ENCODE results near the gene ITPR3. TPM values are rescaled to one million over a fixed set of nuclear protein-coding genes. Genes with fewer than 3 reads are reported as not detected.

The ITPR3 gene
- total and polyA plus RNA-seq, 2 of the 13 experiments (the other 11 are each of a cell fraction or from before 2014, with no cell fraction given) = 3.8 to 21.4 TPM

DNA sequence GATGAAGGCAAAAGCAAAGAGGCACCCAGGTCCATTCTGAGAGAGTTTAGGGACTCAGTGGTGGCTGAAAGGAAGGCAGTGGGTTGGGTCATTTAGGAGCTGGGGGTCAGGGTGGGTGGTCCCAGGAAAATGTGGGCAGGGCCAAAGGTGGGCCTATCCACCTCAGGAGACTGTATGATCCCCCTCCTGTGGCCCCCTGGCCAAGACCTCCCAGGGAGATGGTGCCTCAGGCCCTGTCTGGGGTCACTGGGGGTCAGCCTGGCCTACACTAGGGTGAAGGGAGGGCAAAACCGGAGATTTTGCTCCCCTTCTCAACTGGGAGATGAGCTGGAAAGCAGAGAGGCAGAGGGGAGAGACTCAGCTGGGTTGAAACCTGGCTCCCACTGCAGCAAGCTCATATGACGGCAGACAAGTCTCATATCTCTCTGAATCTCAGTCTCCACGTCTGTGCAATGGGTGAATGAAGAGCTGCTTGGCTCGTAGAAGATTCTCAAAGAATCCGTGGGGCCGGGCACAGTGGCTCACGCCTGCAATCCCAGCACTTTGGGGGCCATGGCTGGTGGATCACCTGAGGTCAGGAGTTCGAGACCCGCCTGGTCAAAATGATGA, 29.6 kb upstream of the ITPR3 start:
- Histone ChIP-seq H3K4me1 (ENCODE audit: insufficient read depth, low read length) (peaks cover 45% of the 10 kb centered on the region), H3K79me2 (ENCODE audit: insufficient read depth, low read length) (no peaks in the 10 kb centered on the region), H3K9me3 (ENCODE audit: low read length) (no peaks in the 10 kb centered on the region), H3K36me3 (replicated peaks in 1 of 2; ENCODE audit: control insufficient read depth in 1 of 2, insufficient read depth in 2 of 2, low read length in 2 of 2) (no peaks in the 10 kb centered on the region), H2AFZ (ENCODE audit: low read length) (no peak overlapping the region), H4K20me1 (ENCODE audit: insufficient read depth, low read length) (no peaks in the 10 kb centered on the region), H3K27ac (ENCODE audit: extremely low read length, insufficient read depth, low read length) (peak overlapping the region; percentile 81), H3K4me3 (replicated peaks in 1 of 3; ENCODE audit: insufficient read depth in 1 of 3, low read depth in 2 of 3, low read length in 3 of 3) (peak overlapping the region in 1 of 3 experiments; percentile 72; a peak in 2 of 6 replicates), H3K4me2 (ENCODE audit: low read depth, low read length) (peak overlapping the region; percentile 94), H3K9ac (ENCODE audit: insufficient read depth, low read depth, low read length) (peak overlapping the region; percentile 84), H3K27me3 (ENCODE audit: control insufficient read depth in 1 of 2, insufficient read depth in 2 of 2, low read length in 2 of 2) (0 out of 5 replicates have a peak, but pooled peaks cover 0 to 3% of the 10 kb centered on the region in 2 experiments)
- no peak for TF ChIP-seq PBX2 (CRISPR knock-in tag; IDR thresholded peaks at IDR 0.05)
- peak; percentile 8; the same call in 1 of the 2 replicates for TF ChIP-seq NRL (CRISPR knock-in tag; IDR thresholded peaks at IDR 0.05; ENCODE audit: borderline replicate concordance)
- no peak for TF ChIP-seq ZC3H13 (CRISPR knock-in tag; IDR thresholded peaks at IDR 0.05)
- TF ChIP-seq MXI1 (IDR thresholded peaks at IDR 0.05; ENCODE audit: borderline replicate concordance, low read depth, low read length) = no peak
- no peak for TF ChIP-seq CBX2 (IDR thresholded peaks at IDR 0.05; ENCODE audit: low read depth, low read length)
- no peak for TF ChIP-seq CBX2 (CRISPR knock-in tag; IDR thresholded peaks at IDR 0.05; ENCODE audit: low read depth)
- TF ChIP-seq ASH2L (IDR thresholded peaks at IDR 0.05; ENCODE audit: insufficient read length, low read depth, low read length) = no peak
- TF ChIP-seq HIC2 (CRISPR knock-in tag; IDR thresholded peaks at IDR 0.05; ENCODE audit: low read depth) = no peak
- no peak for TF ChIP-seq RBFOX2 (IDR thresholded peaks at IDR 0.05; ENCODE audit: low read depth, low read length)
- peak; percentile 97 for TF ChIP-seq ZNF629 (CRISPR knock-in tag; conservative IDR thresholded peaks at IDR 0.05)
- 0 out of 2 replicates have a peak, but pooled peaks have one; percentile 32 for TF ChIP-seq ADNP (CRISPR knock-in tag; IDR thresholded peaks at IDR 0.05)
- TF ChIP-seq NR2F1 (CRISPR knock-in tag; IDR thresholded peaks at IDR 0.05) = peak in 1 of 2 experiments; percentile 10; a peak in 1 of 4 replicates
- TF ChIP-seq SAP130 (CRISPR knock-in tag; IDR thresholded peaks at IDR 0.05; ENCODE audit: low read depth) = no peak
- no peak for TF ChIP-seq SRSF9 (IDR thresholded peaks at IDR 0.05; ENCODE audit: borderline replicate concordance, insufficient read depth, low read depth, low read length, poor library complexity, severe bottlenecking)
- TF ChIP-seq, protein P1, sequence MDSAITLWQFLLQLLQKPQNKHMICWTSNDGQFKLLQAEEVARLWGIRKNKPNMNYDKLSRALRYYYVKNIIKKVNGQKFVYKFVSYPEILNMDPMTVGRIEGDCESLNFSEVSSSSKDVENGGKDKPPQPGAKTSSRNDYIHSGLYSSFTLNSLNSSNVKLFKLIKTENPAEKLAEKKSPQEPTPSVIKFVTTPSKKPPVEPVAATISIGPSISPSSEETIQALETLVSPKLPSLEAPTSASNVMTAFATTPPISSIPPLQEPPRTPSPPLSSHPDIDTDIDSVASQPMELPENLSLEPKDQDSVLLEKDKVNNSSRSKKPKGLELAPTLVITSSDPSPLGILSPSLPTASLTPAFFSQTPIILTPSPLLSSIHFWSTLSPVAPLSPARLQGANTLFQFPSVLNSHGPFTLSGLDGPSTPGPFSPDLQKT (CRISPR knock-in tag; IDR thresholded peaks at IDR 0.05; ENCODE audit: borderline replicate concordance) = no peak
- peak; percentile 92 for TF ChIP-seq ZMYM3 (CRISPR knock-in tag; IDR thresholded peaks at IDR 0.05)
- TF ChIP-seq KDM1A (CRISPR knock-in tag; IDR thresholded peaks at IDR 0.05) = peak; percentile 81
- no peak for TF ChIP-seq KDM3A (CRISPR knock-in tag; IDR thresholded peaks at IDR 0.05; ENCODE audit: low read depth)
- TF ChIP-seq KLF9 (CRISPR knock-in tag; IDR thresholded peaks at IDR 0.05; ENCODE audit: low read depth) = no peak
- intact Hi-C loops (cut with micrococcal nuclease; ENCODE audit: unreplicated experiment) (no loop called here), in situ Hi-C loops (cut with HindIII; ENCODE audit: extremely low pct_ligation_motif_present, low pct_unique_long_range_greater_than_20kb) (no loop called here)
- no TSS peak for BruUV-seq (replicated peaks)
- POLR2A ChIA-PET = interaction anchor here (1.3 to 3.9 kb wide), 6 partner anchors 12 to 102 kb away, joined by 3 to 37 read pairs (median 16); partner anchors contain the start of gene ITPR3
- DNase-seq (ENCODE audit: low spot score) (no peak), FAIRE-seq (no peak), ATAC-seq (no peak)
- CTCF ChIA-PET (ENCODE audit: low intra/inter-chr PET ratio, low total read pairs) = interaction anchor here (2.8 to 4.1 kb wide), 4 partner anchors 16 to 109 kb away, joined by 16 to 72 read pairs (median 24); no protein-coding TSS in a partner anchor
- 75% methylated on average over 9 of the region's 9 CpGs for WGBS (ENCODE audit: low lambda C conversion rate)

Measured in HepG2 (cell line).